HEK293T (cell line): ENCODE results near the gene LRRC58.

ENCODE experiments used
- BHLHE40 ChIP-seq: fragments of 450-650 bp; IDR thresholded peaks from 2 replicates; pipeline ENCODE4 v1.6.1; 2016; ENCODE audit warnings: mild to moderate bottlenecking, moderate library complexity, borderline replicate concordance
- CTBP1 ChIP-seq: fragments of 450-650 bp; IDR thresholded peaks from 2 replicates; pipeline ENCODE4 v1.6.1; 2016; ENCODE audit warnings: borderline replicate concordance
- ELF4 ChIP-seq: fragments of 450-650 bp; IDR thresholded peaks from 2 replicates; pipeline ENCODE4 v1.6.1; 2017; ENCODE audit warnings: antibody characterized with exemption
- FOXK2 ChIP-seq: fragments of 450-650 bp; IDR thresholded peaks from 2 replicates; pipeline ENCODE4 v1.6.1; 2016; ENCODE audit warnings: mild to moderate bottlenecking
- FOXM1 ChIP-seq: fragments of 450-650 bp; IDR thresholded peaks from 2 replicates; pipeline ENCODE4 v1.6.1; 2017; ENCODE audit warnings: mild to moderate bottlenecking, borderline replicate concordance
- HDGF ChIP-seq: fragments of 450-650 bp; IDR thresholded peaks from 2 replicates; pipeline ENCODE4 v1.6.1; 2017; ENCODE audit warnings: antibody characterized with exemption, borderline replicate concordance
- LEF1 ChIP-seq: fragments of 450-650 bp; IDR thresholded peaks from 2 replicates; pipeline ENCODE4 v1.6.1; 2017; ENCODE audit warnings: mild to moderate bottlenecking, borderline replicate concordance
- SP1 ChIP-seq: fragments of 450-650 bp; IDR thresholded peaks from 2 replicates; pipeline ENCODE4 v1.6.1; 2017
- SUZ12 ChIP-seq: fragments of 450-650 bp; IDR thresholded peaks from 2 replicates; pipeline ENCODE4 v1.6.1; 2016; ENCODE audit warnings: mild to moderate bottlenecking
- TARDBP ChIP-seq: fragments of 450-650 bp; IDR thresholded peaks from 2 replicates; pipeline ENCODE4 v1.6.1; 2016
- TF ChIP-seq, protein P1 (sequence below): fragments of 450-650 bp; IDR thresholded peaks from 2 replicates; pipeline ENCODE4 v1.6.1; 2016

- no peak for TF ChIP-seq ELF4
- no peak for TF ChIP-seq FOXK2
- no peak for TF ChIP-seq SP1
- no peak for TF ChIP-seq BHLHE40
- no peak for TF ChIP-seq CTBP1
- TF ChIP-seq FOXM1 = no peak
- TF ChIP-seq SUZ12 = no peak
- TF ChIP-seq HDGF = no peak
- no peak for TF ChIP-seq TARDBP
- no peak for TF ChIP-seq LEF1
- TF ChIP-seq, protein P1, sequence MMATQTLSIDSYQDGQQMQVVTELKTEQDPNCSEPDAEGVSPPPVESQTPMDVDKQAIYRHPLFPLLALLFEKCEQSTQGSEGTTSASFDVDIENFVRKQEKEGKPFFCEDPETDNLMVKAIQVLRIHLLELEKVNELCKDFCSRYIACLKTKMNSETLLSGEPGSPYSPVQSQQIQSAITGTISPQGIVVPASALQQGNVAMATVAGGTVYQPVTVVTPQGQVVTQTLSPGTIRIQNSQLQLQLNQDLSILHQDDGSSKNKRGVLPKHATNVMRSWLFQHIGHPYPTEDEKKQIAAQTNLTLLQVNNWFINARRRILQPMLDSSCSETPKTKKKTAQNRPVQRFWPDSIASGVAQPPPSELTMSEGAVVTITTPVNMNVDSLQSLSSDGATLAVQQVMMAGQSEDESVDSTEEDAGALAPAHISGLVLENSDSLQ = no peak
These were observed 18.1 kb downstream of the LRRC58 start for GRCh38 chr3:120331076-120331475.
